DLD1 (cell line): ENCODE measurements around the gene SMAD1.
"Not testable (repeated sequence)": the region's sequence is repeated elsewhere in the genome, so short reads cannot be mapped to it uniquely, and the experiment has no call there.

Experiments used
- in situ Hi-C: cut with HindIII; loops from 2 replicates; pipeline ENCODE4 v1.10.0; 2017; ENCODE audit warnings: low sequenced_read_pairs

The SMAD1 gene

GRCh38 chr4:145554691-145555090 is 73.0 kb downstream of the SMAD1 start:
- in situ Hi-C loops: no loop called here

GRCh38 chr4:145557720-145558119 is 76.1 kb downstream of the SMAD1 start:
- in situ Hi-C loops: no loop called here

- in situ Hi-C loops: no loop called here
Measured at GRCh38 chr4:145563293-145563985, 81.8 kb downstream of the SMAD1 start.

- in situ Hi-C loops: no loop called here
Measured at GRCh38 chr4:145564540-145564939, 82.9 kb downstream of the SMAD1 start.

GRCh38 chr4:145565328-145565727 is 83.7 kb downstream of the SMAD1 start:
- in situ Hi-C loops: no loop called here

GRCh38 chr4:145566086-145566708 is 84.5 kb downstream of the SMAD1 start:
- in situ Hi-C loops: no loop called here

GRCh38 chr4:145566768-145567167 is 85.1 kb downstream of the SMAD1 start:
- in situ Hi-C loops: no loop called here

- in situ Hi-C loops: no loop called here
Measured at GRCh38 chr4:145567516-145567915, 85.9 kb downstream of the SMAD1 start.

GRCh38 chr4:145574546-145574945 is 92.9 kb downstream of the SMAD1 start:
- in situ Hi-C loops: not testable (repeated sequence)

GRCh38 chr4:145580906-145581305 is 99.3 kb downstream of the SMAD1 start:
- in situ Hi-C loops: no loop called here

- in situ Hi-C loops: no loop called here
Measured at GRCh38 chr4:145583191-145584055, 101.8 kb downstream of the SMAD1 start.

GRCh38 chr4:145587088-145587754 is 105.6 kb downstream of the SMAD1 start:
- in situ Hi-C loops: no loop called here

- in situ Hi-C loops: not testable (repeated sequence)
Measured at GRCh38 chr4:145589381-145589780, 107.7 kb downstream of the SMAD1 start.

- in situ Hi-C loops: no loop called here
Measured at GRCh38 chr4:145589916-145590702, 108.5 kb downstream of the SMAD1 start.

- in situ Hi-C loops: loop anchor here (25.0 kb wide), 1 partner anchor 365 kb away; no protein-coding TSS in a partner anchor
Measured at GRCh38 chr4:145602129-145602760, 120.6 kb downstream of the SMAD1 start.

- in situ Hi-C loops: loop anchor here (25.0 kb wide), 1 partner anchor 369 kb away; no protein-coding TSS in a partner anchor
Measured at GRCh38 chr4:145605941-145606340, 124.3 kb downstream of the SMAD1 start.
